ENCODE results near the gene PKP2. TPM values are rescaled to one million over a fixed set of nuclear protein-coding genes. Genes with fewer than 3 reads are reported as not detected.

PKP2 gene
- total and polyA plus RNA-seq, 9 of the 15 experiments (the other 6 are each of a cell fraction or from before 2014, with no cell fraction given): 1.6 to 4.2 (median 2.8) TPM

GRCh38 chr12:32891526-32891925 is 5.1 kb downstream of the PKP2 start:
- Histone ChIP-seq H3K4me1 (replicated peaks in 1 of 2; ENCODE audit: control insufficient read depth in 2 of 2, insufficient read depth in 2 of 2, low read length in 2 of 2) (peaks cover 4 to 8% of the 10 kb centered on the region in 2 experiments; a peak in 2 of 5 replicates), H3K79me2 (ENCODE audit: control insufficient read depth, insufficient read depth, low read length) (no peaks in the 10 kb centered on the region), H3K27ac (ENCODE audit: extremely low read depth, low read depth, low read length) (no peak overlapping the region), H3K36me3 (ENCODE audit: control insufficient read depth, insufficient read depth, low read length) (no peaks in the 10 kb centered on the region), H4K20me1 (replicated peaks; ENCODE audit: control insufficient read depth, insufficient read depth, low read length) (no peaks in the 10 kb centered on the region), H3K9me1 (ENCODE audit: control insufficient read depth, insufficient read depth, low read length) (no peaks in the 10 kb centered on the region), H3K4me3 (no peak overlapping the region), H3K9me3 (replicated peaks; ENCODE audit: control insufficient read depth, insufficient read depth, low read depth, low read length) (no peaks in the 10 kb centered on the region), H3K9ac (ENCODE audit: insufficient read depth in 1 of 2, low read depth in 2 of 2, low read length in 2 of 2) (no peak overlapping the region), H2AFZ (ENCODE audit: low read depth, low read length) (no peak overlapping the region), H3K4me2 (ENCODE audit: insufficient read depth, low read length) (no peak overlapping the region), H3K27me3 (ENCODE audit: control insufficient read depth in 2 of 2, insufficient read depth in 2 of 2, low read length in 2 of 2) (no peaks in the 10 kb centered on the region)
- POLR2A ChIA-PET: no interaction called here
- WGBS (ENCODE audit: insufficient coverage, low coverage, missing lambda C conversion rate): 7% methylated on average over 2 of the region's 2 CpGs
- TF ChIP-seq ZNF507 (tag; conservative IDR thresholded peaks at IDR 0.05): no peak
- no peak for TF ChIP-seq SIN3B (IDR thresholded peaks at IDR 0.05; ENCODE audit: low read depth)
- no peak for TF ChIP-seq EWSR1 (IDR thresholded peaks at IDR 0.05; ENCODE audit: borderline replicate concordance, low read depth, partially characterized antibody)
- TF ChIP-seq MAFK (IDR thresholded peaks at IDR 0.05; ENCODE audit: low read length): no peak
- TF ChIP-seq, protein P1, sequence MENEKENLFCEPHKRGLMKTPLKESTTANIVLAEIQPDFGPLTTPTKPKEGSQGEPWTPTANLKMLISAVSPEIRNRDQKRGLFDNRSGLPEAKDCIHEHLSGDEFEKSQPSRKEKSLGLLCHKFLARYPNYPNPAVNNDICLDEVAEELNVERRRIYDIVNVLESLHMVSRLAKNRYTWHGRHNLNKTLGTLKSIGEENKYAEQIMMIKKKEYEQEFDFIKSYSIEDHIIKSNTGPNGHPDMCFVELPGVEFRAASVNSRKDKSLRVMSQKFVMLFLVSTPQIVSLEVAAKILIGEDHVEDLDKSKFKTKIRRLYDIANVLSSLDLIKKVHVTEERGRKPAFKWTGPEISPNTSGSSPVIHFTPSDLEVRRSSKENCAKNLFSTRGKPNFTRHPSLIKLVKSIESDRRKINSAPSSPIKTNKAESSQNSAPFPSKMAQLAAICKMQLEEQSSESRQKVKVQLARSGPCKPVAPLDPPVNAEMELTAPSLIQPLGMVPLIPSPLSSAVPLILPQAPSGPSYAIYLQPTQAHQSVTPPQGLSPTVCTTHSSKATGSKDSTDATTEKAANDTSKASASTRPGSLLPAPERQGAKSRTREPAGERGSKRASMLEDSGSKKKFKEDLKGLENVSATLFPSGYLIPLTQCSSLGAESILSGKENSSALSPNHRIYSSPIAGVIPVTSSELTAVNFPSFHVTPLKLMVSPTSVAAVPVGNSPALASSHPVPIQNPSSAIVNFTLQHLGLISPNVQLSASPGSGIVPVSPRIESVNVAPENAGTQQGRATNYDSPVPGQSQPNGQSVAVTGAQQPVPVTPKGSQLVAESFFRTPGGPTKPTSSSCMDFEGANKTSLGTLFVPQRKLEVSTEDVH (IDR thresholded peaks at IDR 0.05; ENCODE audit: low read depth, partially characterized antibody): no peak
- TF ChIP-seq SMAD1 (IDR thresholded peaks at IDR 0.05; ENCODE audit: low read depth, low read length, partially characterized antibody): no peak
- TF ChIP-seq TAF7 (tag; IDR thresholded peaks at IDR 0.05): no peak
- no peak for TF ChIP-seq NFATC3 (IDR thresholded peaks at IDR 0.05)
- no peak for TF ChIP-seq MTA3 (IDR thresholded peaks at IDR 0.05; ENCODE audit: borderline replicate concordance)
- no peak for DNase-seq (ENCODE audit: extremely low read depth in 1 of 4, low spot score in 3 of 4)
- FAIRE-seq: no peak
- intact Hi-C loops (cut with micrococcal nuclease): no loop called here
- CTCF ChIA-PET (ENCODE audit: low intra/inter-chr PET ratio): no interaction called here
- in situ Hi-C loops (cut with MboI): no loop called here
- ATAC-seq: no peak
- no TSS peak for BruUV-seq (replicated peaks)
